ENCODE results near the gene PCBP3. TPM values are rescaled to one million over a fixed set of nuclear protein-coding genes. Genes with fewer than 3 reads are reported as not detected.

PCBP3 gene
- total and polyA plus RNA-seq, 10 of the 15 experiments (the other 5 are each of a cell fraction or from before 2014, with no cell fraction given): 0.09 to 1.3 (median 0.46) TPM; not detected in 3

DNA sequence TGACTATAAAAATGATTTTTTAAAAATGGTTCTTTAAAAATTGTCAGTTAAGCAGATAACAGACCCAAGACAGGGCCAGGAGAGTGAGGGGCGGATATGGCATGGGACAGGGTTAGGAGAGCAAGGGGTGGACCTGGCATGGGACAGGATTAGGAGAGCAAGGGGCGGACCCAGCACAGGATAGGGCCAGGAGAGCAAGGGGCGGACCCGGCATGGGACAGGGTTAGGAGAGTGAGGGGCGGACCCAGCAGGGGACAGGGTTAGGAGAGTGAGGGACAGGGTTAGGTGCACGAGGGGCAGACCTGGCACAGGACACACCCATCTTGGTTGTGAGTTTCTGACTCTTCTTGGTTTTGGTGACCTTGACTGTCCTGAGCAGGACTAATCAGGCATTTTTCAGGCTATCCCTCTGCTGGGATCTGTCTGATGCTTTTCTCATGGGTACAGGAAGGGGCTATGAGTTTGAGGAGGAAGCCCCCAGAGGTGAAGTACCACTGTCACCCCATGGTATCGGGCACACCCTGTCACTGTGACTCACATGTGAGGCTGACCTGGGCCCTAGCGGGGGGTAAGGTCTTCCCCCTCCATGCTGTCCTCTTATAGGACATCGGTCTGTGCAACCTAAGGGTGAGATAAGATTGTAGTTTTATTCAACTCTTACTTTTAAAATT lies 179.0 kb downstream of the PCBP3 start:
- Histone ChIP-seq H3K4me1 (ENCODE audit: control insufficient read depth, insufficient read depth, low read length) (peaks cover 4% of the 10 kb centered on the region), H3K36me3 (ENCODE audit: control insufficient read depth in 2 of 2, insufficient read depth in 2 of 2, low read length in 1 of 2) (no peaks in the 10 kb centered on the region), H4K20me1 (ENCODE audit: control insufficient read depth, insufficient read depth) (no peaks in the 10 kb centered on the region), H3K9ac (ENCODE audit: control insufficient read depth, insufficient read depth, low read length) (no peak overlapping the region), H3K27ac (ENCODE audit: control insufficient read depth, insufficient read depth) (no peak overlapping the region), H2AFZ (ENCODE audit: control insufficient read depth, low read depth, low read length) (no peak overlapping the region), H3K4me3 (no peak overlapping the region), H3K27me3 (replicated peaks in 1 of 2; ENCODE audit: control insufficient read depth in 2 of 2, insufficient read depth in 2 of 2, low read length in 1 of 2) (no peaks in the 10 kb centered on the region), H3K4me2 (ENCODE audit: control insufficient read depth, insufficient read depth) (no peak overlapping the region), H3K79me2 (ENCODE audit: control insufficient read depth, insufficient read depth, low read length) (no peaks in the 10 kb centered on the region), H3K9me3 (replicated peaks; ENCODE audit: control insufficient read depth, insufficient read depth, low read length) (no peaks in the 10 kb centered on the region)
- intact Hi-C loops (cut with micrococcal nuclease; ENCODE audit: unreplicated experiment): loop anchor here (5.0 to 10.0 kb wide), 2 partner anchors 348 to 530 kb away; no protein-coding TSS in a partner anchor
- 39% methylated on average over 9 of the region's 9 CpGs for WGBS (ENCODE audit: insufficient coverage, insufficient replicate concordance, low lambda C conversion rate, missing lambda C conversion rate)
- FAIRE-seq (no peak), ATAC-seq (no peak), DNase-seq (ENCODE audit: low read depth, low spot score) (no peak)
- CTCF ChIA-PET: interaction anchor here (0.9 to 8.0 kb wide), 5 partner anchors 27 to 685 kb away, joined by 3 to 82 read pairs (median 5); no protein-coding TSS in a partner anchor
- RAD21 ChIA-PET (ENCODE audit: unreplicated experiment): interaction anchor here (0.6 to 6.0 kb wide), 3 partner anchors 58 to 535 kb away, joined by 3 to 42 read pairs (median 3); partner anchors contain the start of gene POFUT2
- SMC1A ChIA-PET (ENCODE audit: uncharacterized antibody, unreplicated experiment): interaction anchor here (5.3 kb wide), 1 partner anchor 266 kb away, joined by 38 read pairs; no protein-coding TSS in a partner anchor
- in situ Hi-C loops (cut with MboI): loop anchor here (25.0 kb wide), 1 partner anchor 360 kb away; no protein-coding TSS in a partner anchor
- no TSS peak for BruUV-seq (replicated peaks)
- TF ChIP-seq MTA2 (IDR thresholded peaks at IDR 0.05; ENCODE audit: low read depth) (no peak), PML (IDR thresholded peaks at IDR 0.05; ENCODE audit: low read length) (no peak), SP1 (IDR thresholded peaks at IDR 0.05; ENCODE audit: low read depth, low read length) (no peak), HDAC6 (IDR thresholded peaks at IDR 0.05; ENCODE audit: unreplicated experiment) (no peak), ZNF274 (IDR thresholded peaks at IDR 0.05; ENCODE audit: insufficient read depth, insufficient read length) (no peak), DPF2 (IDR thresholded peaks at IDR 0.05) (no peak), NFIC (IDR thresholded peaks at IDR 0.05; ENCODE audit: low read depth, low read length) (no peak), ETV6 (conservative IDR thresholded peaks at IDR 0.05 in 1 of 2, IDR thresholded peaks at IDR 0.05 in 1 of 2; ENCODE audit: borderline replicate concordance in 1 of 2, low read depth in 1 of 2) (no peak), IKZF2 (IDR thresholded peaks at IDR 0.05) (no peak), BRCA1 (IDR thresholded peaks at IDR 0.05; ENCODE audit: low read depth, low read length) (no peak), RAD51 (IDR thresholded peaks at IDR 0.05) (no peak)
- TF ChIP-seq, protein P1, sequence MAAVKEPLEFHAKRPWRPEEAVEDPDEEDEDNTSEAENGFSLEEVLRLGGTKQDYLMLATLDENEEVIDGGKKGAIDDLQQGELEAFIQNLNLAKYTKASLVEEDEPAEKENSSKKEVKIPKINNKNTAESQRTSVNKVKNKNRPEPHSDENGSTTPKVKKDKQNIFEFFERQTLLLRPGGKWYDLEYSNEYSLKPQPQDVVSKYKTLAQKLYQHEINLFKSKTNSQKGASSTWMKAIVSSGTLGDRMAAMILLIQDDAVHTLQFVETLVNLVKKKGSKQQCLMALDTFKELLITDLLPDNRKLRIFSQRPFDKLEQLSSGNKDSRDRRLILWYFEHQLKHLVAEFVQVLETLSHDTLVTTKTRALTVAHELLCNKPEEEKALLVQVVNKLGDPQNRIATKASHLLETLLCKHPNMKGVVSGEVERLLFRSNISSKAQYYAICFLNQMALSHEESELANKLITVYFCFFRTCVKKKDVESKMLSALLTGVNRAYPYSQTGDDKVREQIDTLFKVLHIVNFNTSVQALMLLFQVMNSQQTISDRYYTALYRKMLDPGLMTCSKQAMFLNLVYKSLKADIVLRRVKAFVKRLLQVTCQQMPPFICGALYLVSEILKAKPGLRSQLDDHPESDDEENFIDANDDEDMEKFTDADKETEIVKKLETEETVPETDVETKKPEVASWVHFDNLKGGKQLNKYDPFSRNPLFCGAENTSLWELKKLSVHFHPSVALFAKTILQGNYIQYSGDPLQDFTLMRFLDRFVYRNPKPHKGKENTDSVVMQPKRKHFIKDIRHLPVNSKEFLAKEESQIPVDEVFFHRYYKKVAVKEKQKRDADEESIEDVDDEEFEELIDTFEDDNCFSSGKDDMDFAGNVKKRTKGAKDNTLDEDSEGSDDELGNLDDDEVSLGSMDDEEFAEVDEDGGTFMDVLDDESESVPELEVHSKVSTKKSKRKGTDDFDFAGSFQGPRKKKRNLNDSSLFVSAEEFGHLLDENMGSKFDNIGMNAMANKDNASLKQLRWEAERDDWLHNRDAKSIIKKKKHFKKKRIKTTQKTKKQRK (IDR thresholded peaks at IDR 0.05; ENCODE audit: low read depth, low read length): no peak
- TF ChIP-seq, protein P2, sequence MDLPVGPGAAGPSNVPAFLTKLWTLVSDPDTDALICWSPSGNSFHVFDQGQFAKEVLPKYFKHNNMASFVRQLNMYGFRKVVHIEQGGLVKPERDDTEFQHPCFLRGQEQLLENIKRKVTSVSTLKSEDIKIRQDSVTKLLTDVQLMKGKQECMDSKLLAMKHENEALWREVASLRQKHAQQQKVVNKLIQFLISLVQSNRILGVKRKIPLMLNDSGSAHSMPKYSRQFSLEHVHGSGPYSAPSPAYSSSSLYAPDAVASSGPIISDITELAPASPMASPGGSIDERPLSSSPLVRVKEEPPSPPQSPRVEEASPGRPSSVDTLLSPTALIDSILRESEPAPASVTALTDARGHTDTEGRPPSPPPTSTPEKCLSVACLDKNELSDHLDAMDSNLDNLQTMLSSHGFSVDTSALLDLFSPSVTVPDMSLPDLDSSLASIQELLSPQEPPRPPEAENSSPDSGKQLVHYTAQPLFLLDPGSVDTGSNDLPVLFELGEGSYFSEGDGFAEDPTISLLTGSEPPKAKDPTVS (IDR thresholded peaks at IDR 0.05; ENCODE audit: low read depth, low read length): no peak
- TF ChIP-seq, protein P3, sequence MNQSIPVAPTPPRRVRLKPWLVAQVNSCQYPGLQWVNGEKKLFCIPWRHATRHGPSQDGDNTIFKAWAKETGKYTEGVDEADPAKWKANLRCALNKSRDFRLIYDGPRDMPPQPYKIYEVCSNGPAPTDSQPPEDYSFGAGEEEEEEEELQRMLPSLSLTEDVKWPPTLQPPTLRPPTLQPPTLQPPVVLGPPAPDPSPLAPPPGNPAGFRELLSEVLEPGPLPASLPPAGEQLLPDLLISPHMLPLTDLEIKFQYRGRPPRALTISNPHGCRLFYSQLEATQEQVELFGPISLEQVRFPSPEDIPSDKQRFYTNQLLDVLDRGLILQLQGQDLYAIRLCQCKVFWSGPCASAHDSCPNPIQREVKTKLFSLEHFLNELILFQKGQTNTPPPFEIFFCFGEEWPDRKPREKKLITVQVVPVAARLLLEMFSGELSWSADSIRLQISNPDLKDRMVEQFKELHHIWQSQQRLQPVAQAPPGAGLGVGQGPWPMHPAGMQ (IDR thresholded peaks at IDR 0.05; ENCODE audit: borderline replicate concordance): no peak
- TF ChIP-seq, protein P4, sequence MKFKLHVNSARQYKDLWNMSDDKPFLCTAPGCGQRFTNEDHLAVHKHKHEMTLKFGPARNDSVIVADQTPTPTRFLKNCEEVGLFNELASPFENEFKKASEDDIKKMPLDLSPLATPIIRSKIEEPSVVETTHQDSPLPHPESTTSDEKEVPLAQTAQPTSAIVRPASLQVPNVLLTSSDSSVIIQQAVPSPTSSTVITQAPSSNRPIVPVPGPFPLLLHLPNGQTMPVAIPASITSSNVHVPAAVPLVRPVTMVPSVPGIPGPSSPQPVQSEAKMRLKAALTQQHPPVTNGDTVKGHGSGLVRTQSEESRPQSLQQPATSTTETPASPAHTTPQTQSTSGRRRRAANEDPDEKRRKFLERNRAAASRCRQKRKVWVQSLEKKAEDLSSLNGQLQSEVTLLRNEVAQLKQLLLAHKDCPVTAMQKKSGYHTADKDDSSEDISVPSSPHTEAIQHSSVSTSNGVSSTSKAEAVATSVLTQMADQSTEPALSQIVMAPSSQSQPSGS (IDR thresholded peaks at IDR 0.05; ENCODE audit: low read length): no peak
- POLR2A ChIA-PET: no interaction called here

Measured in GM12878 (cell line).